ENCODE results near the gene MICB.

MICB gene

DNA sequence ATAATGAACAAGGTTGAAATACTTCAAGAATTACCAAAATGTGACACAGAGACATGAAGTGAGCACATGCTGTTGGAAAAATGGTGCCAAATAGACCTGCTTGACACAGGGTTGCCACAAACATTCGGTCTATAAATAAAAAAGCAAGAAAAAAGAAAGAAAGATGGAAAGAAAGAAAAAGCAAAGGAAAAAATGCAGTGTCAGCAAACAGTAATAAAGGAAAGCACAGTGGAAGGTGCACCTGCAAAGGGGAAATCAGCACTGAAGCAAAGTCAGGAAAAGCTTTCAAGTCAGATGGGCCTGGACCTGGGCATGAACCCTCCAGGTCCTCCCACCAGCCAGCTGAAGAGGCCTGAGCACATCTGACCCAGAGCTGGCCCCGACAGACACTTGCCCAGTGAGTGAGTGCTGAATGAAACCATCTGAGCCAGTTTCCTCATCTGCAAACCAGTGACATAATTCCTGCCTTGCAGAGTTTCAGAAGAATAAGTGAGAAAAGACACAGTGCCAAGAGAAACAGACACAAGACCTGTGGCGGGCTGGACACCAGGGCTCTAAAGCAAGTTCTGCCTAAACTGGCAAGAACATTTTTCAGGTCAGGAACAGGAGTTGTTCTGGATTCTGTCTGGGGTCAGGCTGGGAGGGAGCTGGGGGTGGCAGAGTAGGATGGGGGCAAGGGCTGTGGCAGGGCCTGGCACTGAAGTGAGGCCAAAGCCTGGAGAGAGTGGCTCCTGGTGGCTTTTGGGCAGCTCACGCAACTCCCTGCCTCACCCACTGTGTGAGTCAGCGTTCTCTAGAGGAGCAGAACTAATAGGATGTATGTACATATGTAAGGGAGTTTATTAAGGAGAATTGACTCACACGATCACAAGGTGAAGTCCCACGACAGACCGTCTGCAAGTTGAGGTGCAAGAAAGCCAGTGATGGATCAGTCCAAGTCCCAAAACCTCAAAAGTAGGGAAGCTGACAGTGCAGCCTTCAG is 23.9 kb upstream of the MICB start:
- no peak overlapping the region for H3K4me3 ChIP-seq (replicated peaks; ENCODE audit: low read depth, low read length)
- DNase-seq (ENCODE audit: low read depth), result peak; percentile 26
- TF ChIP-seq, protein P1, sequence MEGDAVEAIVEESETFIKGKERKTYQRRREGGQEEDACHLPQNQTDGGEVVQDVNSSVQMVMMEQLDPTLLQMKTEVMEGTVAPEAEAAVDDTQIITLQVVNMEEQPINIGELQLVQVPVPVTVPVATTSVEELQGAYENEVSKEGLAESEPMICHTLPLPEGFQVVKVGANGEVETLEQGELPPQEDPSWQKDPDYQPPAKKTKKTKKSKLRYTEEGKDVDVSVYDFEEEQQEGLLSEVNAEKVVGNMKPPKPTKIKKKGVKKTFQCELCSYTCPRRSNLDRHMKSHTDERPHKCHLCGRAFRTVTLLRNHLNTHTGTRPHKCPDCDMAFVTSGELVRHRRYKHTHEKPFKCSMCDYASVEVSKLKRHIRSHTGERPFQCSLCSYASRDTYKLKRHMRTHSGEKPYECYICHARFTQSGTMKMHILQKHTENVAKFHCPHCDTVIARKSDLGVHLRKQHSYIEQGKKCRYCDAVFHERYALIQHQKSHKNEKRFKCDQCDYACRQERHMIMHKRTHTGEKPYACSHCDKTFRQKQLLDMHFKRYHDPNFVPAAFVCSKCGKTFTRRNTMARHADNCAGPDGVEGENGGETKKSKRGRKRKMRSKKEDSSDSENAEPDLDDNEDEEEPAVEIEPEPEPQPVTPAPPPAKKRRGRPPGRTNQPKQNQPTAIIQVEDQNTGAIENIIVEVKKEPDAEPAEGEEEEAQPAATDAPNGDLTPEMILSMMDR (IDR thresholded peaks at IDR 0.05; ENCODE audit: low read length, missing control alignments), result no peak

GRCh38 chr6:31474871-31475286 is 23.1 kb upstream of the MICB start:
- H3K4me3 ChIP-seq (replicated peaks; ENCODE audit: low read depth, low read length), result no peak overlapping the region
- TF ChIP-seq, protein P1 (IDR thresholded peaks at IDR 0.05; ENCODE audit: low read length, missing control alignments), result peak; percentile 32
- DNase-seq (ENCODE audit: low read depth), result no peak

GRCh38 chr6:31476515-31477139 is 21.3 kb upstream of the MICB start:
- DNase-seq (ENCODE audit: low read depth), result no peak
- no peak overlapping the region for H3K4me3 ChIP-seq (replicated peaks; ENCODE audit: low read depth, low read length)
- TF ChIP-seq, protein P1 (IDR thresholded peaks at IDR 0.05; ENCODE audit: low read length, missing control alignments), result no peak

DNA sequence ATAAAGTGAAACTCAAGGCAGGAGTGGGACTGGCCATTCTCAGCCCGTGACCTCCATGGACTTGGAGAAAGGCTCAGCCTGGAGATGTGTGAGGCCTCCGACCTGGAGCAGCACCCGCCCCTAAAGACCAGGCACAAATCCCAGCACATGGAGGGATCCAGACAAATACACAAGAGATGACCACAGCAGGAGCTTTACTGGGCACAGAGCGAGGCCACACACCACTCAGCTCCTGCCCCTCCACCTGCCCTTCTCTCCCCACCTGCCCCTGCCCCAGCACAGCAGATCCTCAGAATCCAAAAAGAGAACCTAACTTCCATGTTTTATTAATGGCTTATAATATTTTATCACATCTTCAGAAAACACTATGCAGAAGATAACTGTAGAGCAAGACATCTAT is 20.4 kb upstream of the MICB start:
- TF ChIP-seq, protein P1 (IDR thresholded peaks at IDR 0.05; ENCODE audit: low read length, missing control alignments), result no peak
- no peak for DNase-seq (ENCODE audit: low read depth)
- no peak overlapping the region for H3K4me3 ChIP-seq (replicated peaks; ENCODE audit: low read depth, low read length)

GRCh38 chr6:31478186-31478950 is 19.6 kb upstream of the MICB start:
- TF ChIP-seq, protein P1 (IDR thresholded peaks at IDR 0.05; ENCODE audit: low read length, missing control alignments), result no peak
- no peak overlapping the region for H3K4me3 ChIP-seq (replicated peaks; ENCODE audit: low read depth, low read length)
- DNase-seq (ENCODE audit: low read depth), result no peak

DNA sequence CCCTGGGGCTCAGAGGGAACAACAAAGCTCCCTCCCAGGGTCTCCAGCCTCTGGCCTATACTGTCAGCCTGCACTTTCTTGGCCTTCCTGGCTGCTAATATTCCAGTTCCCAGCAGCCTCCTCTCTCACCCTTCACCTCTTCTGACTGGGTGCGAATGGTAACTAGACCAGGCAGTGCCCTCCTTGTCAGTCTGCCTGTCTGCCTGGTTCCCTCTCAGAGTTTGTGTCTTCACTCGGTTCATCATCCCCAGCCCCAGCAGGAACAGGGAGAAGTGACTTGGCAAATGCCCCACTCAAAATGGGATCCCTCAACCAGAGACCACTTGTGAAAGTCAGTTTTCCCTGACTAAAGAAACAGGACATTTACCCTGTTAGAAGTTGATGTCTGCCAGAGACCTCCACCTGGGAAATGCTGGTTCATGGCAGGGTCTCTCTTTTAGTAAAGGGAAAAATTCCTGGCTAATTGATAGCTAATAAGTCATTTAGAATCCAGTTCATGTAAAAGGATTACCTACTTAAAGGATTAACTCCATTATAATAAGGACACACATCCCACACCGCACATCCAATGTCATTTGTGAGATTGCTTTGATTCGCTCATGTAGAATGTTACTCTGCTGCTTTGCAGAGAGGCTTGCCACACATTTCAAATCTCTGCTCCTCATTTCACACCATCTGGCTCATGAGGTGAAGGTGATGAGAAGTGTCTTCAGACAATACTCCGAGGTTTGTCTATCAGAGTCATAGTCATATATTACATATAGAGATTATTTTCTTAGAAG is 18.6 kb upstream of the MICB start:
- no peak overlapping the region for H3K4me3 ChIP-seq (replicated peaks; ENCODE audit: low read depth, low read length)
- DNase-seq (ENCODE audit: low read depth), result no peak
- TF ChIP-seq, protein P1 (IDR thresholded peaks at IDR 0.05; ENCODE audit: low read length, missing control alignments), result no peak
